Measurements from ENCODE around the gene CNPY1.

Gene CNPY1

GRCh38 chr7:155483245-155483644 lies 63.1 kb downstream of the CNPY1 start:
- Histone ChIP-seq H3K27me3 (ENCODE audit: control insufficient read depth in 1 of 2, insufficient read depth in 2 of 2, low read length in 2 of 2) (peaks cover 23 to 25% of the 10 kb centered on the region in 2 donors), H3K27ac (ENCODE audit: low read depth, low read length) (no peak overlapping the region), H3K36me3 (ENCODE audit: control insufficient read depth in 1 of 2, insufficient read depth in 2 of 2, low read length in 2 of 2) (no peaks in the 10 kb centered on the region), H3K4me1 (ENCODE audit: control insufficient read depth in 1 of 2, insufficient read depth in 2 of 2, low read length in 2 of 2) (no peaks in the 10 kb centered on the region), H3K4me3 (ENCODE audit: low read depth in 1 of 2, low read length in 2 of 2) (no peak overlapping the region), H3K9me3 (ENCODE audit: control insufficient read depth in 1 of 2, low read length in 2 of 2) (no peaks in the 10 kb centered on the region), H3K9ac (ENCODE audit: low read depth in 1 of 2, low read length in 2 of 2) (no peak overlapping the region)

GRCh38 chr7:155482511-155483183 lies 63.7 kb downstream of the CNPY1 start:
- H3K4me1 ChIP-seq (ENCODE audit: control insufficient read depth in 1 of 2, insufficient read depth in 2 of 2, low read length in 2 of 2): no peaks in the 10 kb centered on the region
- no peak overlapping the region for H3K27ac ChIP-seq (ENCODE audit: low read depth, low read length)
- H3K4me3 ChIP-seq (ENCODE audit: low read depth in 1 of 2, low read length in 2 of 2): no peak overlapping the region
- peaks cover 23 to 28% of the 10 kb centered on the region in 2 donors for H3K27me3 ChIP-seq (ENCODE audit: control insufficient read depth in 1 of 2, insufficient read depth in 2 of 2, low read length in 2 of 2)
- H3K36me3 ChIP-seq (ENCODE audit: control insufficient read depth in 1 of 2, insufficient read depth in 2 of 2, low read length in 2 of 2): no peaks in the 10 kb centered on the region
- no peaks in the 10 kb centered on the region for H3K9me3 ChIP-seq (ENCODE audit: control insufficient read depth in 1 of 2, low read length in 2 of 2)
- H3K9ac ChIP-seq (ENCODE audit: low read depth in 1 of 2, low read length in 2 of 2): no peak overlapping the region

- Histone ChIP-seq H3K9me3 (ENCODE audit: control insufficient read depth in 1 of 2, low read length in 2 of 2) (no peaks in the 10 kb centered on the region), H3K36me3 (ENCODE audit: control insufficient read depth in 1 of 2, insufficient read depth in 2 of 2, low read length in 2 of 2) (no peaks in the 10 kb centered on the region), H3K27ac (ENCODE audit: low read depth, low read length) (no peak overlapping the region), H3K4me3 (ENCODE audit: low read depth in 1 of 2, low read length in 2 of 2) (no peak overlapping the region), H3K4me1 (ENCODE audit: control insufficient read depth in 1 of 2, insufficient read depth in 2 of 2, low read length in 2 of 2) (no peaks in the 10 kb centered on the region), H3K27me3 (ENCODE audit: control insufficient read depth in 1 of 2, insufficient read depth in 2 of 2, low read length in 2 of 2) (peaks cover 23 to 29% of the 10 kb centered on the region in 2 donors), H3K9ac (ENCODE audit: low read depth in 1 of 2, low read length in 2 of 2) (no peak overlapping the region)
These were observed 64.6 kb downstream of the CNPY1 start for GRCh38 chr7:155481764-155482163.

GRCh38 chr7:155477476-155477875 lies 68.9 kb downstream of the CNPY1 start:
- Histone ChIP-seq H3K4me3 (ENCODE audit: low read depth in 1 of 2, low read length in 2 of 2) (no peak overlapping the region), H3K9ac (ENCODE audit: low read depth in 1 of 2, low read length in 2 of 2) (no peak overlapping the region), H3K27me3 (ENCODE audit: control insufficient read depth in 1 of 2, insufficient read depth in 2 of 2, low read length in 2 of 2) (peaks cover 49 to 52% of the 10 kb centered on the region in 2 donors), H3K36me3 (ENCODE audit: control insufficient read depth in 1 of 2, insufficient read depth in 2 of 2, low read length in 2 of 2) (no peaks in the 10 kb centered on the region), H3K27ac (ENCODE audit: low read depth, low read length) (no peak overlapping the region), H3K4me1 (ENCODE audit: control insufficient read depth in 1 of 2, insufficient read depth in 2 of 2, low read length in 2 of 2) (no peaks in the 10 kb centered on the region), H3K9me3 (ENCODE audit: control insufficient read depth in 1 of 2, low read length in 2 of 2) (peaks cover 0 to 3% of the 10 kb centered on the region in 2 donors)

GRCh38 chr7:155471718-155472117 lies 74.6 kb downstream of the CNPY1 start:
- H3K36me3 ChIP-seq (ENCODE audit: control insufficient read depth in 1 of 2, insufficient read depth in 2 of 2, low read length in 2 of 2): no peaks in the 10 kb centered on the region
- no peak overlapping the region for H3K9ac ChIP-seq (ENCODE audit: low read depth in 1 of 2, low read length in 2 of 2)
- peaks cover 0 to 3% of the 10 kb centered on the region in 2 donors for H3K9me3 ChIP-seq (ENCODE audit: control insufficient read depth in 1 of 2, low read length in 2 of 2)
- H3K4me3 ChIP-seq (ENCODE audit: low read depth in 1 of 2, low read length in 2 of 2): no peak overlapping the region
- peaks cover under 1 to 5% of the 10 kb centered on the region in 2 donors for H3K4me1 ChIP-seq (ENCODE audit: control insufficient read depth in 1 of 2, insufficient read depth in 2 of 2, low read length in 2 of 2)
- H3K27ac ChIP-seq (ENCODE audit: low read depth, low read length): no peak overlapping the region
- H3K27me3 ChIP-seq (ENCODE audit: control insufficient read depth in 1 of 2, insufficient read depth in 2 of 2, low read length in 2 of 2): peaks cover 93 to 97% of the 10 kb centered on the region in 2 donors

GRCh38 chr7:155470686-155471638 lies 75.4 kb downstream of the CNPY1 start:
- Histone ChIP-seq H3K4me3 (ENCODE audit: low read depth in 1 of 2, low read length in 2 of 2) (no peak overlapping the region), H3K27ac (ENCODE audit: low read depth, low read length) (no peak overlapping the region), H3K36me3 (ENCODE audit: control insufficient read depth in 1 of 2, insufficient read depth in 2 of 2, low read length in 2 of 2) (no peaks in the 10 kb centered on the region), H3K9me3 (ENCODE audit: control insufficient read depth in 1 of 2, low read length in 2 of 2) (peaks cover 0 to 3% of the 10 kb centered on the region in 2 donors), H3K27me3 (ENCODE audit: control insufficient read depth in 1 of 2, insufficient read depth in 2 of 2, low read length in 2 of 2) (peaks cover 92 to 97% of the 10 kb centered on the region in 2 donors), H3K4me1 (ENCODE audit: control insufficient read depth in 1 of 2, insufficient read depth in 2 of 2, low read length in 2 of 2) (peaks cover 3 to 5% of the 10 kb centered on the region in 2 donors), H3K9ac (ENCODE audit: low read depth in 1 of 2, low read length in 2 of 2) (no peak overlapping the region)

- Histone ChIP-seq H3K9ac (ENCODE audit: low read depth in 1 of 2, low read length in 2 of 2) (no peak overlapping the region), H3K4me1 (ENCODE audit: control insufficient read depth in 1 of 2, insufficient read depth in 2 of 2, low read length in 2 of 2) (peaks cover 3 to 5% of the 10 kb centered on the region in 2 donors), H3K36me3 (ENCODE audit: control insufficient read depth in 1 of 2, insufficient read depth in 2 of 2, low read length in 2 of 2) (no peaks in the 10 kb centered on the region), H3K27ac (ENCODE audit: low read depth, low read length) (no peak overlapping the region), H3K4me3 (ENCODE audit: low read depth in 1 of 2, low read length in 2 of 2) (no peak overlapping the region), H3K27me3 (ENCODE audit: control insufficient read depth in 1 of 2, insufficient read depth in 2 of 2, low read length in 2 of 2) (peaks cover 92 to 98% of the 10 kb centered on the region in 2 donors), H3K9me3 (ENCODE audit: control insufficient read depth in 1 of 2, low read length in 2 of 2) (no peaks in the 10 kb centered on the region)
These were observed 76.2 kb downstream of the CNPY1 start for GRCh38 chr7:155470186-155470487.

GRCh38 chr7:155469311-155470185 lies 76.8 kb downstream of the CNPY1 start:
- no peak overlapping the region for H3K9ac ChIP-seq (ENCODE audit: low read depth in 1 of 2, low read length in 2 of 2)
- no peak overlapping the region for H3K4me3 ChIP-seq (ENCODE audit: low read depth in 1 of 2, low read length in 2 of 2)
- peaks cover 94 to 98% of the 10 kb centered on the region in 2 donors for H3K27me3 ChIP-seq (ENCODE audit: control insufficient read depth in 1 of 2, insufficient read depth in 2 of 2, low read length in 2 of 2)
- no peaks in the 10 kb centered on the region for H3K36me3 ChIP-seq (ENCODE audit: control insufficient read depth in 1 of 2, insufficient read depth in 2 of 2, low read length in 2 of 2)
- H3K9me3 ChIP-seq (ENCODE audit: control insufficient read depth in 1 of 2, low read length in 2 of 2): no peaks in the 10 kb centered on the region
- no peak overlapping the region for H3K27ac ChIP-seq (ENCODE audit: low read depth, low read length)
- H3K4me1 ChIP-seq (ENCODE audit: control insufficient read depth in 1 of 2, insufficient read depth in 2 of 2, low read length in 2 of 2): peaks cover 3 to 5% of the 10 kb centered on the region in 2 donors

- Histone ChIP-seq H3K27me3 (ENCODE audit: control insufficient read depth in 1 of 2, insufficient read depth in 2 of 2, low read length in 2 of 2) (peaks cover 94 to 97% of the 10 kb centered on the region in 2 donors), H3K27ac (ENCODE audit: low read depth, low read length) (no peak overlapping the region), H3K4me3 (ENCODE audit: low read depth in 1 of 2, low read length in 2 of 2) (no peak overlapping the region), H3K9me3 (ENCODE audit: control insufficient read depth in 1 of 2, low read length in 2 of 2) (no peaks in the 10 kb centered on the region), H3K4me1 (ENCODE audit: control insufficient read depth in 1 of 2, insufficient read depth in 2 of 2, low read length in 2 of 2) (peaks cover 3 to 5% of the 10 kb centered on the region in 2 donors), H3K9ac (ENCODE audit: low read depth in 1 of 2, low read length in 2 of 2) (no peak overlapping the region), H3K36me3 (ENCODE audit: control insufficient read depth in 1 of 2, insufficient read depth in 2 of 2, low read length in 2 of 2) (no peaks in the 10 kb centered on the region)
These were observed 77.6 kb downstream of the CNPY1 start for GRCh38 chr7:155468785-155469148.

Measured in duodenal mucosa (tissue), 2 donors.